Fibroblast of skin of left biceps (primary cell): ENCODE results near the gene PRIMA1.
"Not testable (repeated sequence)": the region's sequence is repeated elsewhere in the genome, so short reads cannot be mapped to it uniquely, and the experiment has no call there.

Source experiments
- DNase-seq, 2 experiments: peaks; one replicate each; pipeline ENCODE4 v3.0.0-alpha.2; 2013; ENCODE audit warnings: low read depth in 2 of 2

Gene PRIMA1, protein sequence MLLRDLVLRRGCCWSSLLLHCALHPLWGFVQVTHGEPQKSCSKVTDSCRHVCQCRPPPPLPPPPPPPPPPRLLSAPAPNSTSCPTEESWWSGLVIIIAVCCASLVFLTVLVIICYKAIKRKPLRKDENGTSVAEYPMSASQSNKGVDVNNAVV

DNA sequence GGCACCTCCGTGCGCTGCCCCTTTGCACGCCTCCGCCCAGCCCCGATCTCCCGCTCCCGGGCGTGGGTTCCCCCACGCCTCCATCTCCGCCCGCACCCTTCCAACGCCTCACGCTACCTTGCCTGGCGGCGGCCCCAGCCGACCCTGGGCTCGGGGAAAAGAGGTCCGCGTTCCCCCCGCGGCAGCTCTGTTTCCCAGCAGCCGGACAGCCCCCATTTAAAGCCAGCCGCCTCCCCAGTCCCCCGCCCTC is at the start of gene PRIMA1:
TSS of gene PRIMA1 (minus strand) at position 193 of the 250 bp plus-strand sequence. CDS start 767 bp downstream, outside the sequence.
- no peak for DNase-seq

DNA sequence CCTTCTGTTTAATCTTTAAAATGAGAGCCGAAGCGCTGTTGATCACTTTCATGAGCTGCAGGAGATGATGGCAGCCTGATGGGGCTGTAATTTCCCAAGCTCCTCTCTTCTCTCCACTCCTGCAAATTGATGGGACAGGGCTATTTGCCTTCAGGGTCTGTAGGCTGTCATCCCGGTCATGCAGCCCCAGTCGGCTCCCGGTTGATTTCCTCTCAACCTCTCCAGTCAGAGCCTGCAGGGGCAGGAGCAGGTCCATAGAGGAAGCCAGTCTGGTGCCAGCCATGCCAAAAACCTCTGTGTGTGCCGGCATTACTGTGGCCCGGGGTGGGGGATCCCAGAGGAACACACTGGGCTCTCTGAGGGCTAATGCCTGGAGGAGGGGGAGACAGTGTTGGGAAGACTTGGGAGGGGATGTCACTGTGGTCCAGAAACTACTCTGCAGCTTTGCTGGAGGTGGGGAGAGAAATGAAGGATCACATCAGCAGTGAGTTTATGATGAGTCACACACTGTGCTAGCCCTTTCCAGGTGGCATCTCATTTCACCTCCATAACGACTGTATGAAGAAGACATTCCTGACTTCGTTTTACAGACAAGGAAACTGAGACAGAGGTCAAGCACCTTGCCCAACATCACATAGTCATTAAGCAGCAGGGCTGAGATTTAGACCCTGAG is 46.5 kb upstream of the PRIMA1 start:
- DNase-seq, result no peak

DNA sequence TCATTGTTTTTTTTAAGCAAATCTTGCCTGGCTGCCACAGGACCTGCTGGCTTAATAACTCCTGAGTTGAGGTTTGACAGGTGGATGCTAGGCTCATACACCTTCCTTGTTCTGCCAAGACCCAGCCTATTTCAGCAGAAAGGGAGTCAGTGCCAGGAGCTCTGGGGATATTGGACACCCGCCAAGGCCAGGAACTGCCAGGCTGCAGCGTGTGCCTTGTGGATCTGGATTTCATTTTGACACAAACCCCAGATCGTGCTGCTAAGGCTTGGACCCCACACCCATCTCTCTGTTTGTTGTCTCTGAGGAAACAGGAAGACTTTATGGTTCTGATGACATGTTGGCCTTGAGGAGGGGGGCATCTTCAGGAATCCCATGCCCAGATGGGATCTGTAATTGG is 44.4 kb upstream of the PRIMA1 start:
- DNase-seq, result no peak

DNA sequence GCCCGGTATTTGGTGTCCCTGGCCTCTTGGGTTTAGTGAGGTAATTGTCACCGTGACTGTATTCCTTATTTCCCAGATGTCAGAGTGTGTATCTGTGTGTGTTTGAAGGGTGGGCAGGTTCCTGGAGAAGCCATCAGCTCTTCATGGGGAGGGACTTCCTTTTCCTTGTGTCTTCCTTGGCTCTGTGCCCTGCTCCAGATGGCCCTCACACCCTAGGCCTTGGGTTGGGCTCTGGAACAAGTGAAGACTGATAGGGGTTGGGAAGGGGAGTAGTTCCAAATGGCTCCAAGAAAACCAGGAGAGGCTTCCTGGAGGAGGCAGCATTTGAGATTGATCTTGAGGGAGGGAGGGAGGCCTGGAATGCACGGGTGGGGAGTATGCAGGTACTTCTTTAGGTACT is 43.8 kb upstream of the PRIMA1 start:
- no peak for DNase-seq

DNA sequence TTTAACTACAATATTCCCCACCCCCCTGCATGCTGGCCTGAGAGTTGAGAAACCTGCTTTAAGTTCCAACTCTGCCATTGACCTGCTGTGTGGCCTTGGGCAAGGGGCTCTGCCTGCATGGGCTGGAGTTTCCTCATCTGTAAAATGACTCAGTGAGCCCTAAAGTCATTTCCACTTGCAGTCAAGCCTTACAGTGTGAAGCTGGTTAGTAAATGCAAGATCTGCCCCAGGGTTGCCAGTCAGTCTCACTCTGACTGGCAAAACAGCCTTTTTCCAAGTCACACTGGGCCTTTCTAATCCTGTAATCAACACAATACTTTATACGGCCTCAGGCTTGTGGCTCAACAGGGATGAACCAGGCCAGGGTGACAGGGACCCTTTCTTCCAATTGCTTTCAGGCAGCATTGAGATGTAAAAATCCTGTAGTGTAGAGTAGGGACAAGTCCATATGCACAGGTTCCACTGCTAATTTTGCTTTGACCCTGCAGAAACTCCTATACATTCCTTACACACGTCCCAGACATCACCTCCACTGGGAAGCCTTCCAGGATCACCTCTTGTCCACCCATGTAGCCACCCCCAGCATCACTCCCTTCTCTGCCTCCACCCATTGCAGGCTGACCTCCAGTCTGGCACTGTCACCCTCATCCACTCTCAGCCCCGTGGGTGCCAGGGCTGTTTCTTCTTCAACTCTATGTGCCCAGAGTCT is 42.6 kb upstream of the PRIMA1 start:
- DNase-seq, result no peak

DNA sequence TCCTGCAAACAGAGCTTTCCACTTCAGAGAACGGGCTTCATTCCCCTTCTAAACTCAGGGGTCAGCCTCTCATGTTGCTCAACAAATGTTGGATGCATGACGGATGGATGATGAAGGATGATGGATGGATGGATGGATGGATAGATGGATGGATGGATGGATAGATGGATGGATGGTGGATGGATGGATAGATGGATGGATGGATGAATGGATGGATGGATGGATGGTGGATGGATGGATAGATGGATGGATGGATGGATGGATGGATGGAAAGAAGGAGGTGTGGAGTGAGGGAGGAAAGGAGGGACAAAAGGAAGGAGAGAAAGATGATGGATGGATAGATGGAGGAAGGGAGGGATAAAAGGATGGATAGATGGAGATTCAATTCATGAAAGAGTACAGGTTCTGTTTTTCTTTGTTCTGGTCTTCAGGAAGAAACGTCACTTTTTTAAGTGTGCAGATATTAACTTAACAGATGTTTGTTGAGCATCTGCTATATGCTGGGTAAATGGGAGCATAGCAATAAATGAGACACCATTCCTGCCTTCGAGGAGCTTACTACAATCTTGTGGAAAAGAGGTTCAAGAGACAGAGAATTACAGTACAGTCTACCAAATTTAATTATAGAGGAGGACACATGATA is 41.7 kb upstream of the PRIMA1 start:
- DNase-seq, result no peak

DNA sequence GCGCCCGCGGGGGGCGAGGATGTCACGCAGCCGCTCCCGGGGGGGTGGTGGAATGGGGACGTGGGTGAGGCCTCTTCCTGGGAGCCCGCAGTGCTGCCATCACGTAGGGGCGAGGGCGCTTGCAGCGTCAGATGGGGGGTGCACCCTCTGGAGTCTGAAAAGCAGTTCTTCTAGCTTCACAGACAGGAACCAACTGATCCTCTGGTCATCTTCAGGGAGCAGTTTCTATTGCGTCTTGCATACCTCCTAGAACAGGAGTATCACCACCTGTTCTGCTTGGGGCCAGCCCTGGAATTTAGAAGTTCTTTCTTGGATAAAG is 36.9 kb upstream of the PRIMA1 start:
- no peak for DNase-seq

DNA sequence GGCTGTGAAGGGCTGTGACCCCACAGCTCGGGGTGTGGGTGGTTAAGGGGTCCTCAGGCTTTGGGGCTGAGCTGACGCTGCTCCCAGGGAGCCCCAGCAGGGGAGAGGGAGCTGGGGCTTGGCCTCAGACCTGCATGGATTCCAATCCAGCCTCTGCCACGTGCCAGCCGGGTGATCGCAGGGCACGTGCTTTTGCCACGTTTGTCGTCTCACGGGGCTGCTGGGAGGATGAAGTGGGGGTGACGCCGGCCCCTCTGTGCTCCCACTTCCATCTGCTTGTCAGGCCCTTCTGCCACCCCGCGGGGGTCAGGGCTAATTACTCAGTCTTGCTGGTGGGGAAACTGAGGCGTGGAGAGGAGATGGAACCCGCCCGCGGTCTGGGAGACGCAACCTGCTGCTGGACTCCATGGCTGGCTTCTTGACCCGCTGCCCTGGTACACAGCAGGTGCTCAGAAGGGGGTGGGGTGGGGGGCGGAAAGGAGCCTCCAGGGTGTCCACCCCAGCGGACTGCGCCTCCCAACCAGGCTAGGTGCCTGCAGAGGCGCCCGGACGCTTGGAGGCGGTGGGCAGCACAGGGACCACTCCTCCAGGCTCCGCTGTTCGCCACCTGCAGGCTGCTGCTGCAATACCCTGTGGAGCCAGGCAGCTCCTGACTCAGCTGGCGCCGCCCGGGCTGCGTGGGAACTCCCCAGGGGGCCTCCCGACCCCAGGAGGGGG is 36.4 kb upstream of the PRIMA1 start:
- no peak for DNase-seq

DNA sequence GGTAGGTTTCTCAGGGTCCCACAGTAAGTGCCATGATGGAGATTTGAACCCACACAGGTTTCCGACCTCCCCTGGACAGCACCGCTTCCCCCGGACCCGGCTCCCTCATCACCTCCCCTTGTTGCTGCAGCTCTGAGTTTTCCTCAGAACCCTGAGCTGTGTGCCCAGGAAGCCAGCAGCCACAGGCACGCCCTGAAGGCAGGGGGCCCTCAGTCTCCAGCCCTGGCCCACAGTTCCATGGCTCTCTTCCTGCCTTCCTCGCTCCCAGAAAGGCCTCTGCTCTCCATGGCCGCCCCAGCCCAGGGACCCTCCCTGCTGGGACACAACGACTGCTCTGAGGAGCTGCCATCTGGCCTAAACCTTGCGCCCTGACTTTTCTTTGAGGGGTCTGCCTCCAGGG is 35.8 kb upstream of the PRIMA1 start:
- no peak for DNase-seq

DNA sequence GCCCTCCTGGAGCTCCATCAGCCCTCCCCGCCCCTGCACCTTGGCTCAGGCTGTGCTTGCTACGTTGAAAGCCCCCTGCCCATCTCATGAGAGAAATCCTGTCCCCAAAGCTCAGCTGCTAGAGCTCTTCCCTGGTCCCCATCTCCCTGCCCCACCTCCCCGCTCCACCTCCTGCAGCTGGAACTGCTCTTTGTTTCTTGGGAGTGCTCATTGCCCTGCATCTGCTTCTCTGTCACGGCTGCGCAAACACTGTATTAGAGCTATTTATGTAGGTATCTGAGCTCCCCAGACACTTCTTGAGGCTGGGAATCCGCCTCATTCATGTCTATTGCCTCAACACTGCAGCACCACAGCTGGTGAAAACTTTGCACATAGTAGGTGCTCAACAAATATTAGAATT is 32.8 kb upstream of the PRIMA1 start:
- no peak for DNase-seq

DNA sequence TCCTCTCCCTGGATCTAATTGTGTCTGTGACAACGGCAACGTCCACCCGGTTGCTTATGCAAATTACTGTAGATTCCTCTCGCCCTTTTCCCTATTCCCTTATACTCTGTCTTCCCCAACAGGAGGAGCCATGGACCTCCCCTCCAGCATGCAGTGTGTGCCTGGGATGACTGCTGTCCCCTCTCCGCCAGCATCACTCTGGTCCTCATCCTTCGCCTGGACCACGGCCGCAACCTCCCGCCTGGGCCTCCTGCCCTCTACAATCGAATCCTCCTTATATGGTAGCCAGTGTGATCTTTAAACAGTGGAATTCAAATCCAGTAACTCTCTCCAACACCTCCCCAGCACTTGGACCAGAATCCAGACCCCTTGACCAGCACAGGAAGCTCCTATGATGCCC is 30.6 kb upstream of the PRIMA1 start:
- no peak for DNase-seq

DNA sequence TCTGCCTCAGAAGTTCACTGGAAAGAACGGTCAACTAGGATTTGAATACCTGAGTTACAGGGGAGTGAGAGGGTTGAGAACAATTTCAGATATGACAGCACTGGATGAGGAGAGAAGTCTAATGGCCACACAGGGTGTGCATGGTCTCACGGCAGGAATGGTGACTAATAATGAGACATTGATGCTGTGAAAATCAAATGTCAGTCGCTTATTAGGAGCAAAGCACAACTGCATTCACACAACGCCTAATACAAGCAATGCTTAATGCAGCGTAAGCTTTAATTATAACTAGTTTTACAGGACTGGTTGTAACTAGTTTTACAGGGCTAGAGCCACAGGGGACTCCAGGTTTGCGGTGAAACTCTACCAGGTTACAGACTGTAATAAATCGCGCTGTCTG is 23.4 kb upstream of the PRIMA1 start:
- DNase-seq, result no peak

DNA sequence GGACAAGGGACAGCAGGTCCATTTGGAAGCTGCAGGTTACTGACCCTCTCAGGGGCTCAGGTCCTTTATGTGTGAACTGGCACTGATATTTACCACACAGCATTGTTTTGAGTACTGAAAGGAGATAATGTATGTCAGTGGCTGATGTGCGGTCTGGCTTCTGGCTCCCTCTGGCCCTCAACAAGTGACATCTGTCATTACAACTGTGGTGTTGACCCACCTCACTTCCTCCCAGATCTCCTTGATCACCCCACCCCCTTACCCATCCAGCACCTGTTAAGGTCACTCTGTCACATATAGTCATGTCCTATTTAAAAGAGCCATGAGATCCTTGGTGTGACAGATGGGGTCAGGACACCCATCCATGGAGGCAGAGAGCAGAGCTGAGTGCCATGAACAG is 22.7 kb upstream of the PRIMA1 start:
- DNase-seq, result no peak

DNA sequence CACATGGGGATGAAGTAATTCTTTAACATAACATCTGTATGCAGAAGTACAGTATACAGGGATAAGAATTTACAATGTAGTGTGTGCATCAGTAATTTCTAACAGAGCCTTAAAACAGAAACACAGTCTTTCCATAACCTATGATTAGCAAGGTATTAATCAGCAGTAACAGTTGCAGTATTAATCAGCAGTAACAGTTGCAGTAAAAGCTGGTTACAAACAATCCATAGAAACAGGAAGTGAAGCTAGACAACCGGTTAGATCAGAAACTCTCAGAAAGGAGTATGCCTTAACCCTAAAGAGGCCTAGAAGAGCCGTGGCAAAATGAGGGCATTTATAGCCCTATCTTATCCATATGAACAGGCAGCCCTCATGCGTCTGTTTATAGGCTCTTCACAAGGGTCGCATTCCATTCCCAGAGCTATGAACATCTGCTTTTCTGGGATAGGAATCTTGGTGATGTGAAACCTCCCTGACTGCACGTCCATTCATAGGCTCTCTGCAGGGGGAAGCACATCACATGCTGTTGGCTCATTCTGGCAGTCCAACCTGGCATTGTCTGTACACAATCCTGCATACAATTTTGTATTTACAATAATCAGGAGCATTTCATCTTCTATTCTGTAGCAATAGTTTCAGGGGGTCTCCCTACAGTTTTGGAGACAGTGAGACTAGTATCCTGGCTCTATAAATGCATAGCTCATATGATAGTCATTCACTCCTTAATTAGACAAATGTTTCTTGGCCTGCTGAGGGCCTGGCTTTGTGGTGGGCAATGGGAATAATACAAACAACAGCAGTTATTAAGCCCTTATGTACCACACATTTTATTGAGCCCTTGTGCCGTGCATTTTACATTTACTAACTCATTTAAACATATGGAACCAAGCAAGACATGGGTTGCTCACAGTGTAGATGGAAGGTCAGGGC is 21.5 kb upstream of the PRIMA1 start:
- DNase-seq, result not testable (repeated sequence)

DNA sequence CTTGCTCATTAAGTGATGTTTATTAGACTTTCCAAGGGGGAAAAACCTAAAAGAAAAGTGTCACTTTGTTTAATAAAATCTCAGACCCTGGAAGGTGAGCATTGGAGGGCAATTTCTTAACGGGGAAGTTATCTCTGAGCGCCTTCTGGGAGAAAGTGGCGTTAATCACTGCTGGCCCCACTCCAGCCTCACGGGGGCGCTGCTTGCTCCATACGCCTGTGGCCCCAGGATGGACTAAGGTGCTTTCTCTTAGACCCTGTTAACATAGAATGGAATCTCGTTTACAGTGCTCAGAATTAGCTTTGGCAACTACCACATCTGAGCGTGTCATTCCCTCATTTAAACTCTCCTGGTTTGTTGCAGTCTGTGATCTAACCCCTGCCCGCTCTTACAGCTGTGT is 16.4 kb upstream of the PRIMA1 start:
- no peak for DNase-seq

DNA sequence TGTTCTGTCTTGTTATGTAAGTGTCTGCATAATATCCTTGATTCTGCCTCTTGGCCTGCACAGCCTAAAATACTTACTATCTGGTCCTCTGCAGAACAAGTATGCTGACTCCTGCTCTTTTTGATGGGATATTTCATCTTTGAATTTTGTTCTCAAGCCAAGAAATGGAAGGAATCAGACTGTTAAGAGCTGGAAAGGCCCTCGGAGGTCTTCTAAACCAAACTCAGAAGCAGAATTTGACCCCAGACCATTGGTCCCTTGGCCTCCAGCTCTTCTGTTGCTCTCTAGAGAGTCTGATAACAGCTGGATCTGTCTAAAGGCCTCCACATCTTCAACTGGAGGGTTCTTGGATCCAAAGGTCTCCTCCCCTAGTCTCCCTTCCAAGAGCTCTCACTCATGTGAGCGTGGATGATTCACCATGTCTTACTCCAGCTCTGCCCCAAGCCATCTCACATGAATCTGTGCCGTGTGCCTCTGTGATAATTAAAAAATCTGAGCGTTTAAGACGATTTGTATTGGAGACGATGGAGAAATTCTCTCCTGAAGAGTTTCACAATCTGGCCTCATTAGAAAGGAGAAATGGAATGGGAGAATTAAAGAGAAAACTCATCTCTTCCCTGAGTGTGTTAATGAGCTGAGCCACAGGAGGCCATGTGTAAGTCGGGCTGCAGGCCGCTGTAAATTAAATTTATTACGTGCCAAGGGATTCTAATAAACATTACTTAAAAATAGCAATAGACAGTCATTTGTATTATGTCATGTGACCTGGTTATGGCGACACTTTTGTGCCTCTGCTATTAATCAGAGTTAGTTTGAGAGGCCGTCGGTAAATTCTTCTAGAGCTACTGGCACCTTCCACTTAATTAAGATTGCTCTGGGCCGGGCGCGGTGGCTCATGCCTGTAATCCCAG is 15.4 kb upstream of the PRIMA1 start:
- no peak for DNase-seq

DNA sequence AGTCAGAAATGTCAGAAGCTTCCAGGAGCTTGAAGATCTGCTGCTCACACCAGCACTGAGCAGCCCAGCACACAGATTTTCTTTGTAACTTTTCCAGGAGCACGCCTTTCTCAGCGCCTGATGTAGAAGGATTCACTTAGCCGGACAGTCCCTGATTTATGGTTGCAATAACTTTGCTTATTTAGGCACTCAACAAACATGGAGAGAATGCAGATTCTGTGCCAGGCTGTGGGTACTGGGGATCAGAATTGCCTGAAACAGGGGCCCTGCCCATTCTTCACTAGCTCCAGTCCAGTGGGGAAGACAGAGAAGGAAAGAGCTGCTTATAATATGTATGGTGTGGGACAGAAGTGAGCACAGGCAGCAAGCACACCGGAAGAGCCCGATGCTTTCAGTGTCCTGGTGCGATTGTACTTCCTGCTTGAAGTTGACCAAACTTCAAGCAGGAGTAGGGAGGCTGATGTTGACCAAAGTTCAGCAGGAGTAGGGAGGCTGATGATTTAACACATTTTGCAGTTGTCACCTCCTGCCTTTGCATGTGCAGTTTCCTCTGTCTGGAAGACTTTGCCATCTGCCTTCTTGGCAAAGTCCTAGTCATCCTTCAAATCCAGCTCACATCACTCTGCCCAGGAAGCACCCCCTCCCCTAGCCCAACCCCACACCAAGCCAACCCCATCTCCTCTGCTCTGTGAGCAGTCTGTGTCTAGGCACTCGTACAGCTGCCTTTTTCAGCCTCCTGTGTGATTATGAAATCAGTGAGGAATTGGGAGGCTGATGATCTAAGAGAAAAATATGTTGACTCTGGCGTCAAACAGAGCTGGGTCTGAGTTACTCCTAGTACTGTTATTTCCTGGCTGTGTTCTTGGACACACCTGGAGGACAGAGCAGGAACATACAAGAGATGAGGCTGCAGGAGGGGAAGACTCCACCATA is 12.0 kb upstream of the PRIMA1 start:
- no peak for DNase-seq

DNA sequence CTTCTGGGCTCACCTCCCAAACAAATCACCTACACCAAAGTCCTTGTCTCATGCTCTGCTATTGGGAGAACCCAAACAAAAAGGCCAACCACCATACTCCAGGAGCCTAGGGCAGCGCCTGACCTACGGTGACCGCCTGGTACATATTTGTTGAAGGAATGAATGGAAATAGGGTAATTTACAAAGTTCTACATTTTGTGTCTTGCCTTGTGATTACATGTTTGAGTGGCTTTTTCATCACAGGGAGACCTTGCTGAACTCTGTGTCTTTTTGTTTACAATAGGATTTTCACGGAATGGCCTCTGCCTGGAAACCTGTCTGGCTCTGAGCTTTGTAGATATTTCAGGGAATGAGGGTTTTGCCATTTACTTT is 11.3 kb upstream of the PRIMA1 start:
- DNase-seq, result no peak

DNA sequence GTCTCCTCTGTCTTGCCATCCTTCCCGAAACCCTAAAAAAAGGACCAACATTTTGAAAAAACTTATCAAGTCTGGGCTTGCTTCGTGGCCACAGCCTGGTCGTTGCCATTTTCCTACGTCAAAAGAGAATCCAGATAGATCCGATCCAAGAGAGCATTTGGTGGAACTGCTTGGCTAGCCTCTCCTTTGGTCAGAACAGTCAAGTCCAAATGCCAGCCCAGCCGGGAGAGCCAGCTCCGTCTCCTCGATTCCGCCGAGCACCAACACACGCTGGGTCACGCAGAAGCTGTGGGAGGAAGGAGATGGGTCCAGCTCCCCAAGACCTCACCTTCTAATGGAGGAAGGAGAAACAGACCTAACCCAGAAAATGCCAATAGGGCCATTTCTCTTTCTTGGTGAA is 9.3 kb upstream of the PRIMA1 start:
- DNase-seq, result no peak
